Stomach (tissue), 9 donors: ENCODE measurements around the gene ISG20L2. TPM values are rescaled to one million over a fixed set of nuclear protein-coding genes. Genes with fewer than 3 reads are reported as not detected.

Source experiments
- DNase-seq, 2 donors: peaks; one replicate each; pipeline versions ENCODE4 v3.0.0 to v3.0.0-alpha.2; 2013 to 2019
- H3K27ac ChIP-seq, 5 donors: fragments of 200-600 bp in 4 of 5; sonication (generic) in 4 of 5; one replicate each; pipeline ENCODE4 v1.5.1; 2013 to 2019; ENCODE audit warnings: mild to moderate bottlenecking in 1 of 5, moderate library complexity in 1 of 5
- H3K27me3 ChIP-seq, 3 donors: fragments of 200-600 bp; sonication (generic); one replicate each; pipeline ENCODE4 v1.5.1; 2017 to 2019; ENCODE audit warnings: mixed run types in 1 of 3
- H3K36me3 ChIP-seq, 4 donors: fragments of 200-600 bp; sonication (generic); 1 replicate in 3 of 4; 2 replicates in 1 of 4; pipeline ENCODE4 v1.5.1; 2016 to 2019
- H3K4me1 ChIP-seq, 4 donors: fragments of 200-600 bp; sonication (generic); one replicate each; pipeline ENCODE4 v1.5.1; 2016 to 2019
- H3K4me3 ChIP-seq, 4 donors: fragments of 200-600 bp; sonication (generic) in 3 of 4; one replicate each; pipeline ENCODE4 v1.5.1; 2016 to 2019; ENCODE audit warnings: mild to moderate bottlenecking in 1 of 4
- H3K9me3 ChIP-seq, 4 donors: fragments of 200-600 bp; sonication (generic); one replicate each; pipeline ENCODE4 v1.5.1; 2016 to 2019
- CTCF ChIP-seq, 7 experiments: fragments of 450-650 bp in 4 of 7; fragments of 200-600 bp in 3 of 7; sonication (generic) in 3 of 7; IDR thresholded peaks; one replicate each; pipeline ENCODE4 v1.5.1; 2016 to 2019; ENCODE audit warnings: antibody characterized with exemption in 7 of 7, control low read depth in 2 of 7, mild to moderate bottlenecking in 1 of 7
- EP300 ChIP-seq: sonication (generic); formaldehyde crosslinking; IDR thresholded peaks from one replicate; pipeline ENCODE4 v1.6.1; 2017; ENCODE audit warnings: antibody characterized with exemption
- POLR2A ChIP-seq, 4 donors: fragments of 450-650 bp; IDR thresholded peaks; one replicate each; pipeline ENCODE4 v1.6.1; 2016; ENCODE audit warnings: antibody characterized with exemption in 4 of 4, control low read depth in 2 of 4, mild to moderate bottlenecking in 1 of 4, moderate library complexity in 1 of 4
- POLR2AphosphoS5 ChIP-seq, 3 donors: sonication (generic); formaldehyde crosslinking; IDR thresholded peaks; one replicate each; pipeline ENCODE4 v1.6.1; 2016; ENCODE audit warnings: antibody characterized with exemption in 3 of 3
- WGBS, 5 donors: extraction: QIAGEN DNeasy Blood & Tissue Kit in 3 of 5; methylation state at CpG; one replicate each; pipeline versions ENCODE4 v1.1.5 to v1.1.7; 2013 to 2018; 5-methylcytosine and 5-hydroxymethylcytosine counted together
- intact Hi-C: fragments of 100-400 bp; cut with DNase I; formaldehyde crosslinking; loops from one replicate; pipeline ENCODE4 v1.15.1; 2023; ENCODE audit warnings: low total_unique reads
- polyA plus RNA-seq, 3 donors: library from polyadenylated mRNA; stranded (reverse); fragments of 200-250 nt; gene quantifications; one replicate each; pipeline ENCODE4 v1.2.3, GENCODE V29; 2013
- total RNA-seq, 5 donors: library from RNA; depleted of rRNA; stranded (reverse); fragments of >200 nt; gene quantifications; one replicate each; pipeline versions ENCODE4 v1.1.0 to v1.2.3, GENCODE V29; 2014 to 2016
- donor health status: healthy with polysubstance abuse.
- donor health status: Bipolar disorder and iron deficiency.
- donor health status: healthy.

Gene ISG20L2
- total and polyA plus RNA-seq, 8 donors: 4.5 to 65.5 (median 11.7) TPM

GRCh38 chr1:156750711-156751450 lies 22.3 kb upstream of the ISG20L2 start:
- intact Hi-C loops: no loop called here
- peaks cover 50 to 64% (median 59%) of the 10 kb centered on the region in 4 donors for H3K4me1 ChIP-seq
- H3K27me3 ChIP-seq: no peaks in the 10 kb centered on the region
- H3K27ac ChIP-seq: peak overlapping the region; percentile 85 to 98 (median 98)
- DNase-seq: peak; percentile 48 to 77
- peak overlapping the region; percentile 79 to 99 (median 88) for H3K4me3 ChIP-seq
- TF ChIP-seq POLR2A (IDR thresholded peaks at IDR 0.05): no peak
- TF ChIP-seq CTCF (IDR thresholded peaks at IDR 0.05): peak in 1 of 7 experiments; percentile 31
- no peaks in the 10 kb centered on the region for H3K36me3 ChIP-seq
- no peaks in the 10 kb centered on the region for H3K9me3 ChIP-seq
- WGBS, 5 donors: 0 to 1% (median 0%) methylated on average over 23 to 64 of the region's 64 CpGs

GRCh38 chr1:156750191-156750672 lies 21.7 kb upstream of the ISG20L2 start:
- no peak for TF ChIP-seq EP300
- TF ChIP-seq POLR2A (IDR thresholded peaks at IDR 0.05): no peak
- TF ChIP-seq POLR2AphosphoS5 (IDR thresholded peaks at IDR 0.05): peak in 1 of 3 donors; percentile 35
- no peak for TF ChIP-seq CTCF (IDR thresholded peaks at IDR 0.05)
- peaks cover 54 to 70% (median 66%) of the 10 kb centered on the region in 4 donors for H3K4me1 ChIP-seq
- 0 to 5% (median 2%) methylated on average over 5 of the region's 5 CpGs for WGBS, 5 donors
- peak overlapping the region; percentile 85 to 98 (median 98) for H3K27ac ChIP-seq
- peaks cover 0 to 5% (median under 1%) of the 10 kb centered on the region in 4 donors for H3K36me3 ChIP-seq
- H3K27me3 ChIP-seq: no peaks in the 10 kb centered on the region
- no peaks in the 10 kb centered on the region for H3K9me3 ChIP-seq
- intact Hi-C loops: no loop called here
- peak; percentile 34 to 82 for DNase-seq
- H3K4me3 ChIP-seq: peak overlapping the region; percentile 79 to 99 (median 88)

GRCh38 chr1:156749419-156750118 lies 21.0 kb upstream of the ISG20L2 start:
- TF ChIP-seq POLR2A (IDR thresholded peaks at IDR 0.05) (no peak), POLR2AphosphoS5 (IDR thresholded peaks at IDR 0.05) (peak in 1 of 3 donors; percentile 27)
- H3K27me3 ChIP-seq: no peaks in the 10 kb centered on the region
- no peaks in the 10 kb centered on the region for H3K9me3 ChIP-seq
- DNase-seq: peak; percentile 51 to 68
- H3K36me3 ChIP-seq: peaks cover 3 to 11% (median 7%) of the 10 kb centered on the region in 4 donors
- peak overlapping the region; percentile 85 to 98 (median 98) for H3K27ac ChIP-seq
- H3K4me1 ChIP-seq: peaks cover 54 to 77% (median 73%) of the 10 kb centered on the region in 4 donors
- peak overlapping the region; percentile 79 to 99 (median 88) for H3K4me3 ChIP-seq
- intact Hi-C loops: no loop called here
- 6 to 17% (median 14%) methylated on average over 6 to 8 of the region's 8 CpGs for WGBS, 5 donors

- peak; percentile 78 to 86 for DNase-seq
- Histone ChIP-seq H3K27ac (peak overlapping the region; percentile 85 to 98 (median 98)), H3K36me3 (peaks cover 9 to 19% (median 14%) of the 10 kb centered on the region in 4 donors), H3K9me3 (no peaks in the 10 kb centered on the region), H3K4me1 (peaks cover 54 to 77% (median 73%) of the 10 kb centered on the region in 4 donors), H3K4me3 (peak overlapping the region; percentile 79 to 99 (median 88)), H3K27me3 (no peaks in the 10 kb centered on the region)
- intact Hi-C loops: no loop called here
- WGBS, 5 donors: 1 to 4% (median 2%) methylated on average over 9 of the region's 9 CpGs
- no peak for TF ChIP-seq CTCF (IDR thresholded peaks at IDR 0.05)
- TF ChIP-seq POLR2A (IDR thresholded peaks at IDR 0.05): no peak
- no peak for TF ChIP-seq EP300
- TF ChIP-seq POLR2AphosphoS5 (IDR thresholded peaks at IDR 0.05): peak in 2 of 3 donors; percentile 60 to 73
Measured at GRCh38 chr1:156748670-156749418, 20.3 kb upstream of the ISG20L2 start.
